WTC11 (cell line): Measurements from ENCODE around the gene NTN5. TPM values are rescaled to one million over a fixed set of nuclear protein-coding genes. Genes with fewer than 3 reads are reported as not detected.
A peak's percentile ranks its signal among the peaks of the same experiment; 100 is the strongest.

ENCODE experiments used
- ATAC-seq: fragments of 200-7000 bp; cut with Tn5 transposase; 2 replicates; pipeline ENCODE4 v1.10.0; 2021; ENCODE audit warnings: mild to moderate bottlenecking, moderate library complexity
- CTCF ChIA-PET: fragments of 300-600 bp; sonication (Branson Sonifier 250); formaldehyde crosslinking; loops from one replicate; lab custom pipeline; 2021; ENCODE audit warnings: antibody characterized with exemption; lab: Charles Lee
- POLR2A ChIA-PET: fragments of 350-600 bp; sonication (Branson Sonifier 250); formaldehyde crosslinking; loops from one replicate; lab custom pipeline; 2021; ENCODE audit warnings: antibody characterized with exemption; lab: Charles Lee
- DNase-seq: peaks from one replicate; pipeline ENCODE4 v3.0.0; 2021; ENCODE audit warnings: low spot score
- H3K27ac Mint-ChIP-seq: 2 replicates; pipeline ENCODE4 v1.8.0; 2021; ENCODE audit warnings: mixed read lengths
- H3K27me3 Mint-ChIP-seq: 2 replicates; pipeline ENCODE4 v1.8.0; 2021; ENCODE audit warnings: low read depth, mild to moderate bottlenecking, moderate library complexity, mixed read lengths
- H3K36me3 Mint-ChIP-seq: 2 replicates; pipeline ENCODE4 v1.8.0; 2021; ENCODE audit warnings: mixed read lengths
- H3K4me1 Mint-ChIP-seq: 2 replicates; pipeline ENCODE4 v1.8.0; 2022; ENCODE audit warnings: mixed read lengths
- H3K4me3 Mint-ChIP-seq: 2 replicates; pipeline ENCODE4 v1.8.0; 2021; ENCODE audit warnings: mild to moderate bottlenecking, moderate library complexity, mixed read lengths
- H3K9me3 Mint-ChIP-seq: 2 replicates; pipeline ENCODE4 v1.8.0; 2021; ENCODE audit warnings: mixed read lengths
- CBFB ChIP-seq: sonication (generic); formaldehyde crosslinking; IDR thresholded peaks from 2 replicates; pipeline ENCODE4 v1.8.1; 2022; ENCODE audit warnings: mild to moderate bottlenecking, low read depth, missing genetic modification reagents
- E2F4 ChIP-seq: sonication (generic); formaldehyde crosslinking; IDR thresholded peaks from 2 replicates; pipeline ENCODE4 v1.8.1; 2022; ENCODE audit warnings: low read depth, mild to moderate bottlenecking, moderate library complexity, missing genetic modification reagents, borderline replicate concordance
- ESRRA ChIP-seq: sonication (generic); formaldehyde crosslinking; IDR thresholded peaks from 2 replicates; pipeline ENCODE4 v1.8.1; 2022; ENCODE audit warnings: mild to moderate bottlenecking, missing genetic modification reagents, borderline replicate concordance
- FOXP1 ChIP-seq: sonication (generic); formaldehyde crosslinking; IDR thresholded peaks from 2 replicates; pipeline ENCODE4 v1.8.0; 2022; ENCODE audit warnings: missing genetic modification reagents, mild to moderate bottlenecking, moderate library complexity, borderline replicate concordance
- GABPB1 ChIP-seq: sonication (generic); formaldehyde crosslinking; IDR thresholded peaks from 2 replicates; pipeline ENCODE4 v1.8.1; 2023; ENCODE audit warnings: mild to moderate bottlenecking, missing genetic modification reagents
- MXD4 ChIP-seq: fragments of 250-450 bp; sonication (Bioruptor Pico); IDR thresholded peaks from 2 replicates; pipeline ENCODE4 v1.8.0; 2021; ENCODE audit warnings: mild to moderate bottlenecking, moderate library complexity, borderline replicate concordance
- MYBL2 ChIP-seq: sonication (generic); formaldehyde crosslinking; IDR thresholded peaks from 2 replicates; pipeline ENCODE4 v1.8.1; 2023; ENCODE audit warnings: mild to moderate bottlenecking, moderate library complexity, missing genetic modification reagents
- NFE2L1 ChIP-seq: sonication (generic); formaldehyde crosslinking; IDR thresholded peaks from 2 replicates; pipeline ENCODE4 v1.8.1; 2023; ENCODE audit warnings: missing genetic modification reagents
- NFYB ChIP-seq: sonication (generic); formaldehyde crosslinking; conservative IDR thresholded peaks from 2 replicates; pipeline ENCODE4 v1.8.0; 2022; ENCODE audit warnings: low read depth, missing genetic modification reagents
- PRRX2 ChIP-seq: fragments of 250-450 bp; sonication (Bioruptor Pico); IDR thresholded peaks from 2 replicates; pipeline ENCODE4 v1.8.0; 2021; ENCODE audit warnings: mild to moderate bottlenecking
- TCF7 ChIP-seq: sonication (generic); formaldehyde crosslinking; IDR thresholded peaks from 2 replicates; pipeline ENCODE4 v1.8.0; 2022; ENCODE audit warnings: mild to moderate bottlenecking, low read depth, missing genetic modification reagents, moderate library complexity
- TEAD4 ChIP-seq: sonication (generic); formaldehyde crosslinking; IDR thresholded peaks from 2 replicates; pipeline ENCODE4 v1.8.0; 2022; ENCODE audit warnings: mild to moderate bottlenecking, missing genetic modification reagents
- USF1 ChIP-seq: sonication (generic); formaldehyde crosslinking; IDR thresholded peaks from 2 replicates; pipeline ENCODE4 v1.8.0; 2022; ENCODE audit warnings: mild to moderate bottlenecking, missing genetic modification reagents
- ZBTB21 ChIP-seq: sonication (generic); formaldehyde crosslinking; IDR thresholded peaks from 2 replicates; pipeline ENCODE4 v1.8.1; 2023; ENCODE audit warnings: mild to moderate bottlenecking, missing genetic modification reagents, borderline replicate concordance
- ZBTB43 ChIP-seq: sonication (generic); formaldehyde crosslinking; IDR thresholded peaks from 2 replicates; pipeline ENCODE4 v1.8.1; 2023; ENCODE audit warnings: mild to moderate bottlenecking, missing genetic modification reagents
- ZNF138 ChIP-seq: sonication (generic); formaldehyde crosslinking; conservative IDR thresholded peaks from 2 replicates; pipeline ENCODE4 v1.8.1; 2022; ENCODE audit warnings: mild to moderate bottlenecking, moderate library complexity, missing genetic modification reagents
- total RNA-seq: library from RNA; stranded (reverse); gene quantifications from 3 replicates; pipeline ENCODE4 v1.2.3, GENCODE V29; 2021
- TF ChIP-seq, protein P1 (sequence below): sonication (generic); formaldehyde crosslinking; conservative IDR thresholded peaks from 2 replicates; pipeline ENCODE4 v1.8.1; 2023; ENCODE audit warnings: mild to moderate bottlenecking, low read depth, missing genetic modification reagents, moderate library complexity
- TF ChIP-seq, protein P2 (sequence below): sonication (generic); formaldehyde crosslinking; conservative IDR thresholded peaks from 2 replicates; pipeline ENCODE4 v1.8.1; 2022; ENCODE audit warnings: mild to moderate bottlenecking, missing genetic modification reagents
- TF ChIP-seq, protein P3 (sequence below): sonication (generic); formaldehyde crosslinking; IDR thresholded peaks from 2 replicates; pipeline ENCODE4 v1.8.0; 2022; ENCODE audit warnings: mild to moderate bottlenecking, missing genetic modification reagents

NTN5 gene
- total RNA-seq, 1 experiment from 2014 or later, result 0.28 TPM

DNA sequence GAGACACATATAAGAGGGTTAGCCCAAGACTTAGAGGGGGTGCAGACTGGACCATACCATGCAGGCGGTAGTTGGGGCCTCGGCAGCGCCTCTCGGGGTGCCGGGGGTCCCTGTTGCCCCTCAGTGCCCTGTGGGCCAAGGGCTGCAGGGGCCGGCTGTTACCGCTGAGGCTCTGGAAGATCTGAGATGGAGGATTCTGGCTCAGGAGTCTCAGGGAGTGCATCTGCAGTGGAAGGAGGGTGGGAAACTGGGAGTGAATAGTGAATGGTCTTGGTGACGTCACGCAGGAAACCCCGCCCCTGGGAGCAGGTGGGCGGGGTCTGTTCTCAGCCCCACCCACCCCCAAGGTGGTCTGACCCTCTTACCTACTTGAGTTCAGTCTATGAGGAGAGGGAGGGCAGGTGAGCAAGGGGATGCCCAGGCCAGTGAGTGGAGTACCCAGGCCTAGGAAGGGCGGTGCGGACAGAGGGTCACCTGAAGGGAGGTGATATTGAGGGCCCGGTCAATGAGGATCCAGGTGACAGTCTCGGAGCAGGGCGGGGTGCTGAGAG, 33.9 kb downstream of the NTN5 start (continued):
- TF ChIP-seq, protein P1, sequence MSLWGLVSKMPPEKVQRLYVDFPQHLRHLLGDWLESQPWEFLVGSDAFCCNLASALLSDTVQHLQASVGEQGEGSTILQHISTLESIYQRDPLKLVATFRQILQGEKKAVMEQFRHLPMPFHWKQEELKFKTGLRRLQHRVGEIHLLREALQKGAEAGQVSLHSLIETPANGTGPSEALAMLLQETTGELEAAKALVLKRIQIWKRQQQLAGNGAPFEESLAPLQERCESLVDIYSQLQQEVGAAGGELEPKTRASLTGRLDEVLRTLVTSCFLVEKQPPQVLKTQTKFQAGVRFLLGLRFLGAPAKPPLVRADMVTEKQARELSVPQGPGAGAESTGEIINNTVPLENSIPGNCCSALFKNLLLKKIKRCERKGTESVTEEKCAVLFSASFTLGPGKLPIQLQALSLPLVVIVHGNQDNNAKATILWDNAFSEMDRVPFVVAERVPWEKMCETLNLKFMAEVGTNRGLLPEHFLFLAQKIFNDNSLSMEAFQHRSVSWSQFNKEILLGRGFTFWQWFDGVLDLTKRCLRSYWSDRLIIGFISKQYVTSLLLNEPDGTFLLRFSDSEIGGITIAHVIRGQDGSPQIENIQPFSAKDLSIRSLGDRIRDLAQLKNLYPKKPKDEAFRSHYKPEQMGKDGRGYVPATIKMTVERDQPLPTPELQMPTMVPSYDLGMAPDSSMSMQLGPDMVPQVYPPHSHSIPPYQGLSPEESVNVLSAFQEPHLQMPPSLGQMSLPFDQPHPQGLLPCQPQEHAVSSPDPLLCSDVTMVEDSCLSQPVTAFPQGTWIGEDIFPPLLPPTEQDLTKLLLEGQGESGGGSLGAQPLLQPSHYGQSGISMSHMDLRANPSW (CRISPR knock-in tag), result no peak
- TF ChIP-seq E2F4 (CRISPR knock-in tag) (no peak), ZNF138 (CRISPR knock-in tag) (no peak), NFE2L1 (CRISPR knock-in tag) (no peak)

GRCh38 chr19:48637948-48638830, 34.6 kb downstream of the NTN5 start:
- H3K27me3 Mint-ChIP-seq, result peaks cover 15% of the 10 kb centered on the region
- ATAC-seq (peak; percentile 25), DNase-seq (peak; percentile 85)
- ChIA-PET CTCF (interaction anchor here (1.6 kb wide), 1 partner anchor 175 kb away, joined by 4 read pairs; no protein-coding TSS in a partner anchor), POLR2A (interaction anchor here (1.2 kb wide), 1 partner anchor 101 kb away, joined by 3 read pairs; no protein-coding TSS in a partner anchor)
- peaks cover 9% of the 10 kb centered on the region; the same call in 1 of the 2 replicates for H3K36me3 Mint-ChIP-seq
- H3K9me3 Mint-ChIP-seq, result no peaks in the 10 kb centered on the region
- peak overlapping the region; percentile 81 for H3K4me3 Mint-ChIP-seq
- peaks cover 38% of the 10 kb centered on the region for H3K4me1 Mint-ChIP-seq
- TF ChIP-seq E2F4 (CRISPR knock-in tag) (no peak), FOXP1 (CRISPR knock-in tag) (no peak), TEAD4 (CRISPR knock-in tag) (peak; percentile 3; the same call in 1 of the 2 replicates), NFYB (CRISPR knock-in tag) (no peak)
- peak overlapping the region; percentile 98 for H3K27ac Mint-ChIP-seq

DNA sequence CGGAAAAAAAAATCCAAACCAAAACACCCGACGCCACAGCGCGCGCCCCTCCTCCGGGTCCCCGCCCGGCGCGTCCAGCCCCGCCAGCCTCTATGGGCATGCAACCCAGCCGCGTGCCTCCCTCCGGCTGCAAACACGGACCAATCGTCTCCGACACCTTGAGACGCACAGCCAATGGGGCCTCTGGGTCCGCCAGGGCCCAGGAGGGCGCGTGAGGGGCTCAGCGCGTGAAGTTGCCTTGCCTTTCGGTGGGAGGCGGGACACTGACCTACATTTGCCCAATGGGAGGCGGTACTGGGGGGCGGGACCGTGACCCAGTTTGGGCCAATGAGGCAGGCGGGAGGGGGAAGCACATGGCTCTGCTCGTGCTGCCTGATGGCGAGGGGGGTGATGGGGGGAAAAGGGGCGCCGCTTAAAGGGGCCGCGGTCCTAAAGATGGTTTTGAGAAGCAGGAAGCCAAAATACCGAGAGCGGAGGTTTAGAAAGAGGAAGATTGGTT, 35.3 kb downstream of the NTN5 start:
- peaks cover 15% of the 10 kb centered on the region for H3K27me3 Mint-ChIP-seq
- H3K9me3 Mint-ChIP-seq, result no peaks in the 10 kb centered on the region
- ChIA-PET POLR2A (interaction anchor here (1.2 kb wide), 1 partner anchor 101 kb away, joined by 3 read pairs; no protein-coding TSS in a partner anchor), CTCF (interaction anchor here (1.5 to 1.6 kb wide), 2 partner anchors 8 to 176 kb away, joined by 4 to 5 read pairs; partner anchors contain the start of gene CA11)
- DNase-seq (peak; percentile 99), ATAC-seq (peak; percentile 74)
- H3K27ac Mint-ChIP-seq, result peak overlapping the region; percentile 98
- H3K4me1 Mint-ChIP-seq, result peaks cover 39% of the 10 kb centered on the region
- peaks cover 9% of the 10 kb centered on the region; the same call in 1 of the 2 replicates for H3K36me3 Mint-ChIP-seq
- peak overlapping the region; percentile 81 for H3K4me3 Mint-ChIP-seq
- TF ChIP-seq ZBTB43 (CRISPR knock-in tag), result peak; percentile 72
- TF ChIP-seq, protein P2, sequence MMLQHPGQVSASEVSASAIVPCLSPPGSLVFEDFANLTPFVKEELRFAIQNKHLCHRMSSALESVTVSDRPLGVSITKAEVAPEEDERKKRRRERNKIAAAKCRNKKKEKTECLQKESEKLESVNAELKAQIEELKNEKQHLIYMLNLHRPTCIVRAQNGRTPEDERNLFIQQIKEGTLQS (CRISPR knock-in tag), result peak; percentile 64; the same call in 1 of the 2 replicates
- TF ChIP-seq MXD4 (CRISPR knock-in tag), result no peak
- peak; percentile 87 for TF ChIP-seq USF1 (CRISPR knock-in tag)
- peak; percentile 87 for TF ChIP-seq MYBL2 (CRISPR knock-in tag)
- TF ChIP-seq, protein P3, sequence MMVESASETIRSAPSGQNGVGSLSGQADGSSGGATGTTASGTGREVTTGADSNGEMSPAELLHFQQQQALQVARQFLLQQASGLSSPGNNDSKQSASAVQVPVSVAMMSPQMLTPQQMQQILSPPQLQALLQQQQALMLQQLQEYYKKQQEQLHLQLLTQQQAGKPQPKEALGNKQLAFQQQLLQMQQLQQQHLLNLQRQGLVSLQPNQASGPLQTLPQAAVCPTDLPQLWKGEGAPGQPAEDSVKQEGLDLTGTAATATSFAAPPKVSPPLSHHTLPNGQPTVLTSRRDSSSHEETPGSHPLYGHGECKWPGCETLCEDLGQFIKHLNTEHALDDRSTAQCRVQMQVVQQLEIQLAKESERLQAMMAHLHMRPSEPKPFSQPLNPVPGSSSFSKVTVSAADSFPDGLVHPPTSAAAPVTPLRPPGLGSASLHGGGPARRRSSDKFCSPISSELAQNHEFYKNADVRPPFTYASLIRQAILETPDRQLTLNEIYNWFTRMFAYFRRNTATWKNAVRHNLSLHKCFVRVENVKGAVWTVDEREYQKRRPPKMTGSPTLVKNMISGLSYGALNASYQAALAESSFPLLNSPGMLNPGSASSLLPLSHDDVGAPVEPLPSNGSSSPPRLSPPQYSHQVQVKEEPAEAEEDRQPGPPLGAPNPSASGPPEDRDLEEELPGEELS (CRISPR knock-in tag), result peak; percentile 94
- TF ChIP-seq ESRRA, result peak; percentile 86; the same call in 1 of the 2 replicates
- no peak for TF ChIP-seq PRRX2
- TF ChIP-seq ZBTB21 (CRISPR knock-in tag), result peak; percentile 75; the same call in 1 of the 2 replicates
- peak; percentile 81 for TF ChIP-seq FOXP1 (CRISPR knock-in tag)
- 0 out of 2 replicates have a peak, but pooled peaks have one; percentile 67 for TF ChIP-seq CBFB (CRISPR knock-in tag)
- TF ChIP-seq GABPB1 (CRISPR knock-in tag), result peak; percentile 49; the same call in 1 of the 2 replicates
- TF ChIP-seq TCF7 (CRISPR knock-in tag), result peak; percentile 48; the same call in 1 of the 2 replicates
